ENCODE results near the gene RAB1B.

The RAB1B gene

DNA sequence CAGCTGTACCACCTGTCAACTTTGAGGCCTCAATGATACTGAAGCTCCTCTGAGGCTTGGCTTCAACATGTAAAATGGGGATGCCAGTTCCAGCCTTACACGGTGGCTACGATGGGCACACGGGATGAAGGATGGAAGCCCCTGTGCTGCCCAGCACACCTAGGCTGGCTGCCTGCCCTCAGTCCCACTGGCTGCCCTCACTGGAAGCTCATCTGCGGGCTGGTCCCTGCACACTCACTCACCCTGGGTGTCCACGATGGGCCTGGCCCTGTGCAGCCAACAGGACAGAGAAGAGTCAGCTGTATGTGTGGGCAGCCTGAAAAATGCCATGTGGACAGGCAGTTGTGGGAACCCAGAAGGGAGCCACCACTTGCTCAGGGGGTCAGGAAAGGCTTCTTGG is 18.3 kb downstream of the RAB1B start:
- H3K4me1 ChIP-seq (ENCODE audit: insufficient read depth, low read length) = peaks cover 36% of the 10 kb centered on the region
- H3K27me3 ChIP-seq (ENCODE audit: insufficient read depth, low read length) = peaks cover 15% of the 10 kb centered on the region
- H3K4me3 ChIP-seq (ENCODE audit: low read length) = no peak overlapping the region
- peaks cover 19% of the 10 kb centered on the region for H3K36me3 ChIP-seq (ENCODE audit: insufficient read depth, low read length)
- H3K9me3 ChIP-seq (ENCODE audit: low read length) = no peaks in the 10 kb centered on the region
- no peak overlapping the region for H2AFZ ChIP-seq (ENCODE audit: low read depth, low read length)

DNA sequence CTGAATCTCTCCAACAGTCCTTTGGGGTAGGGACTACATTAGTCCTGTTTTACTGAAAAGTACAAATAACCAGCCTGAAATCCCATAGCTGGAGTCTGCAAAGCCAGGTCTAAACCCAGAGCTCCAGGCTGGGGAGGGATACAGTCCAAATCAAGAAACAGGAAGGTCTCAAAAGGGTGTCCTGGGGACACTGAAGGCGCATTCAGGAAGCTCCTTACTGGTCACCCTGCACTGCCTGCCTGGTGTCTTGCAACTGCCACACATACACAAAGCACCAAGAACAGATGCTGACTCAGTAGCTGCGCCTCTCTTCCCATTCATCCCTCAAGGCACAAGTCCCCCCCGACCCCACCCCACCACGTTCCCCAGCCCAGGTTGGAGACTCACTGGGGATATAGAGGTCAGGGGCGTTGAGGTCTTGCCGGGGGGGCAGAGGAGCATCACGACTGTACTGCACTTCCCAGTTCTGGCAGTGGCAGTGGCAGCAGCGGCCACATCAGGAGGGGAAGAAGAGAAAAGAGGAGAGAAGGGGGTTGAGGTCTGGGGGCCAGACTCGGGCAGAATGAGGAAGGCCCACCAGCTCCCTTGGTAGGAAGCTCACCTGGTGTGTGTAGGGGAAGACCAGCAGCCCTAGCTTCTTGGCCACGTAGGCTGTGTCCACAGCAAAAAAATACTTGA is 18.9 kb downstream of the RAB1B start:
- Histone ChIP-seq H2AFZ (ENCODE audit: low read depth, low read length) (no peak overlapping the region), H3K9me3 (ENCODE audit: low read length) (no peaks in the 10 kb centered on the region), H3K27me3 (ENCODE audit: insufficient read depth, low read length) (peaks cover 21% of the 10 kb centered on the region), H3K4me3 (ENCODE audit: low read length) (peak overlapping the region; percentile 57), H3K4me1 (ENCODE audit: insufficient read depth, low read length) (peaks cover 35% of the 10 kb centered on the region), H3K36me3 (ENCODE audit: insufficient read depth, low read length) (peaks cover 19% of the 10 kb centered on the region)

DNA sequence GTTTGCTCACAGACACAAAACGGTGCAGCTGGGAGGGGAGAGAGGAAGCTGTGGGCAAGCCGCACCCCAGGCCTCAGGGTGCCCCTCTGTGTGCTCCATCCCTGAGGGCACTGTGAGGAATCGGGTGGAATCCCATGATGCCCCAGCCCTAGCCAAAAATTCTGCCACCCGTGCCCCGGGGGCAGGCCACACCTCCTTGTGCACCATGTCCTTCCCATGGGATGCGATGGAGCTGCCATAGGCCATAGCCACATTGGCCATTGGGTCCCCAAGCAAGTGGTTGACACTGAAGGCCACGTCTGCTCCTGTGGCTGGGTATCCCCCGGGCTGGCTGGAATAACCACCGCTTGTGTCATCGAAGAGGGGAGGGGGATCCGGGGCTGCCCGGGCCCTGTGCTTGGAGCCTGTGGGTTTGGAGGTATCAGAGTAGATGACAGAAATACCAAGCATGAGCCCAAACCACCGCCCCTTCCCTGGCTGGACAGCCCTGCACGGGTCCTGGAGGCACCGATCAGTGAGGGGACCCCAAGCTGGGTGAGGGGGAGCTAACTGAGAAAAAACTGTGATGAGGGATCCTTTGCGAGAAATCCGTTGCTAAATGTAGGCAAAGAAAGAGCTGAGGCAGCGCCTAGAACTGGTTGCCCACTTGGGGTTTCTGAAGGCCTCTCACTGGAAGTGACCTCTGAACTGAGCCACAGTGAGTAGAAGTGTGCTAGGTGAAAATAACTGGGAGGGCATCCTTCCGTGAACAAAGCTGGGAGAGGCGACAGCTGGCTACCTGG is 19.6 kb downstream of the RAB1B start:
- Histone ChIP-seq H2AFZ (ENCODE audit: low read depth, low read length) (peak overlapping the region; percentile 3), H3K4me3 (ENCODE audit: low read length) (peak overlapping the region; percentile 57), H3K27me3 (ENCODE audit: insufficient read depth, low read length) (peaks cover 28% of the 10 kb centered on the region), H3K36me3 (ENCODE audit: insufficient read depth, low read length) (peaks cover 17% of the 10 kb centered on the region), H3K4me1 (ENCODE audit: insufficient read depth, low read length) (peaks cover 32% of the 10 kb centered on the region), H3K9me3 (ENCODE audit: low read length) (no peaks in the 10 kb centered on the region)

DNA sequence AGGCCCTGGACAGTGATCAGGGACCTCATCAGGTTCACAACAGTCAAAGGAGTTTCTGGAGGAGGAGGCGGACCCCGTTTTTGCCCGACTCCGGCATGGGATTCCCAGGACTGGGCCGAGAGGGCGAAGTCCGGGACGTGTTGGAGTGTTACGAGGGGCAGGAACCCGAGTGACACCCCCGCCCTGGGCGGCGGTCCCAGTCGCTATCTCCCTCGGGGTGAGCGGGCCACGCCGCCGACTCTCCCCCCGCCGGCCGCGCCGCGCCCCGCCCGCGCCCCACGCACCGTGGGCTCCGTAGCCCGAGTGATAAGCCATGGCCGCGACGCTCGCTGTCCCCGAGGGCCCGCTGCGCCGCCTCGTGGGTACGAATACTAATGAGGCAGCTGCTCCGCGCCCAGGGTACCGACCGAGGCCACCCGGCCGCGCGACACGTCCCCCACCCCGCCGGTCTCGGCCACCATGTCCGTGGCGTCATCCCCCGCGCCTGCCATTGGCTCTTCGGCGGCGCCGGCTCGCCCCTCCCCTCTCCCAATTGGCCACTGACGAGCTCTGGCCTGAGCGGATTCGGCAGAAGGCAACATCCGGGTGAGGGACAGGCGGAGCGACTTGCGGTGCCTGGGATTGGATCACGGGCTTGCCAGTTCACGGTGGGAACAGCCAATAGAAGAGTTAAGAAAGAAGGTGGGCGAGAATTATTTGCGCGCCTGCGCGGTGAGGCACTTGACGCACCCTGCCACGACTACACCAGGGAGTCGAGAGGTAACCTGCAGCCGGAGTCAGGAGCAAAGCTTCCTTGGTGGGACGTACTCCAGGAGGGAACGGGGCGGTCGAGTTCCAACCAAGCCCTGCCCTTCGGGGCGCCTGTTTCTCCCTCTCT is 20.5 kb downstream of the RAB1B start, which contains the start of gene YIF1A:
TSS of gene YIF1A (minus strand) at position 473 of the 877 bp plus-strand sequence. CDS start at position 315, 158 bp downstream.
- no peaks in the 10 kb centered on the region for H3K9me3 ChIP-seq (ENCODE audit: low read length)
- H3K27me3 ChIP-seq (ENCODE audit: insufficient read depth, low read length) = peaks cover 37% of the 10 kb centered on the region
- H2AFZ ChIP-seq (ENCODE audit: low read depth, low read length) = peak within 1 kb of the TSS; percentile 6
- peaks cover 14% of the 10 kb centered on the region for H3K36me3 ChIP-seq (ENCODE audit: insufficient read depth, low read length)
- peak within 1 kb of the TSS; percentile 57 for H3K4me3 ChIP-seq (ENCODE audit: low read length)
- peaks cover 29% of the 10 kb centered on the region for H3K4me1 ChIP-seq (ENCODE audit: insufficient read depth, low read length)

DNA sequence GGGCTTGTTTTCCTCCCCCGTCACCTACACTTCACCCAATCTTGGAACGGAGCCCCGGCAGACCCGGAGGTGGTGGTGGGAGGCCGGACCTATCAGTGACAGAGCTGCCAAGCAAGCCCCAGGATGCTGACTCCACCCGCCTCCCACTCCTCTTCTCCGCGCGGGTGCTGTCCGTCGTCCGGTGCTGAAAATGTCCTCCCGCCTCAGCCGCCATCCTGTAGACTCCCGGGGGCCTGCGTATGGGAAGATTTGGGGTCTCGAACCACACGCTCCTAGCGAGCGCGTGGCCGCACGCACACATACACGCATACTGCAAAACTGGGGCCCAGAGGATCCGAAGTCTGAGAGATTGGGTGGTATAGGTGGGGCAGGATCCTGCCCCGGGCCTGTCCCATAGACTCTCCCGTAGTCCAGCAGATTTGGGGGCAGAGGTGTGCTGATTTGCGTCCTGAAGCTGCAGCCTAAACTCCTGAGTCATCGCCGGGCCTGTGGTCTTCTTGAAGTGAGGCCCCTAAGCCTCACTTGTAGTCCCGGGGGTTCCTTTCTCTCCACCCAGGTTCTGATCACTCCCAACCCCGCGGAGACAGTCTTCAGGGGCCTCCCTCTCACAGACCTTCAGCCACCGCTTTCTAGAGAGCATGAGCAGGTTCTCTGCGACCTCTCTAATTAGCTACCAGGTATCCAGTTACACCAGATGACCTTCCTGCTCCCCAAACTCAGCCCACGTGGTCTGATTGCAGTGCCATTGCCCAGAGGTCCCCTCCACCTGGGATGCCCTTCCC is 21.3 kb downstream of the RAB1B start:
- H3K9me3 ChIP-seq (ENCODE audit: low read length) = no peaks in the 10 kb centered on the region
- H3K36me3 ChIP-seq (ENCODE audit: insufficient read depth, low read length) = peaks cover 8% of the 10 kb centered on the region
- H3K27me3 ChIP-seq (ENCODE audit: insufficient read depth, low read length) = peaks cover 43% of the 10 kb centered on the region
- peak overlapping the region; percentile 57 for H3K4me3 ChIP-seq (ENCODE audit: low read length)
- H3K4me1 ChIP-seq (ENCODE audit: insufficient read depth, low read length) = peaks cover 29% of the 10 kb centered on the region
- peak overlapping the region; percentile 6 for H2AFZ ChIP-seq (ENCODE audit: low read depth, low read length)

DNA sequence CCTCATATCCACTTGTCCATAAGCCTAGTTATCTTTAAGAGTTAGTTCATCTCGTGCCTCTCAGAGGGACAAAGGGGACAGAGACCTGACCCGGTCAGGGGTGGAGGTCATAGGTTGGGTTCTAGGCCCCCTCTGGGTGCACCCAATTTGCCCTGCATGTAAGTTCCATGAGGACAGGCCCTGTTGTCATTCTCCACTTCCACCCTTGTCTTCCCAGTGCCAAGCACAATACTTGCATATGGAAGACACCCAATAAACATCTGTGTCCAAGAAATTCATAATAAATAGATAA is 21.8 kb downstream of the RAB1B start:
- no peaks in the 10 kb centered on the region for H3K9me3 ChIP-seq (ENCODE audit: low read length)
- H3K4me1 ChIP-seq (ENCODE audit: insufficient read depth, low read length) = peaks cover 29% of the 10 kb centered on the region
- H3K27me3 ChIP-seq (ENCODE audit: insufficient read depth, low read length) = peaks cover 43% of the 10 kb centered on the region
- H3K36me3 ChIP-seq (ENCODE audit: insufficient read depth, low read length) = peaks cover 5% of the 10 kb centered on the region
- H2AFZ ChIP-seq (ENCODE audit: low read depth, low read length) = no peak overlapping the region
- peak overlapping the region; percentile 57 for H3K4me3 ChIP-seq (ENCODE audit: low read length)

DNA sequence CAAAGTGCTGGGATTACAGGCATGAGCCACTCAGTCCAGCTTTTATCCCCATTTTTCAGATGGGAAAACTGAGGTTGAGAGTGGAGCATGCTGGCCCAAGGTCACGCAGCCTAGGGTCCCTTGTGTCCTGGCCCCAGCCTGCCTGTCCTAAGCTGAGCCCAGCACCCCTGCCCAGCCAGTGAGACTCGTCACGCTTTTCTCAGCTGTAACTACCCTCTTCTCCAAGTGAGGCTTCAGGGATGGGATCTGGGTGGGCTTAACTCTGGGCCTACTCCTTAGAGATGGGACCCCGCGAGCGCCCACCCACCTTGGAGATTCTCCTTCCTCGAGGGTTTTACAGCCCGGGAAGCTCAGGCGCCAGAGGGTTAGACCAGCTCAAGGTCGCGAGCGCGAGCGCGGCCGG is 22.9 kb downstream of the RAB1B start:
- H3K4me1 ChIP-seq (ENCODE audit: insufficient read depth, low read length) = peaks cover 29% of the 10 kb centered on the region
- H3K36me3 ChIP-seq (ENCODE audit: insufficient read depth, low read length) = no peaks in the 10 kb centered on the region
- no peak overlapping the region for H2AFZ ChIP-seq (ENCODE audit: low read depth, low read length)
- H3K9me3 ChIP-seq (ENCODE audit: low read length) = no peaks in the 10 kb centered on the region
- H3K27me3 ChIP-seq (ENCODE audit: insufficient read depth, low read length) = peaks cover 50% of the 10 kb centered on the region
- no peak overlapping the region for H3K4me3 ChIP-seq (ENCODE audit: low read length)

DNA sequence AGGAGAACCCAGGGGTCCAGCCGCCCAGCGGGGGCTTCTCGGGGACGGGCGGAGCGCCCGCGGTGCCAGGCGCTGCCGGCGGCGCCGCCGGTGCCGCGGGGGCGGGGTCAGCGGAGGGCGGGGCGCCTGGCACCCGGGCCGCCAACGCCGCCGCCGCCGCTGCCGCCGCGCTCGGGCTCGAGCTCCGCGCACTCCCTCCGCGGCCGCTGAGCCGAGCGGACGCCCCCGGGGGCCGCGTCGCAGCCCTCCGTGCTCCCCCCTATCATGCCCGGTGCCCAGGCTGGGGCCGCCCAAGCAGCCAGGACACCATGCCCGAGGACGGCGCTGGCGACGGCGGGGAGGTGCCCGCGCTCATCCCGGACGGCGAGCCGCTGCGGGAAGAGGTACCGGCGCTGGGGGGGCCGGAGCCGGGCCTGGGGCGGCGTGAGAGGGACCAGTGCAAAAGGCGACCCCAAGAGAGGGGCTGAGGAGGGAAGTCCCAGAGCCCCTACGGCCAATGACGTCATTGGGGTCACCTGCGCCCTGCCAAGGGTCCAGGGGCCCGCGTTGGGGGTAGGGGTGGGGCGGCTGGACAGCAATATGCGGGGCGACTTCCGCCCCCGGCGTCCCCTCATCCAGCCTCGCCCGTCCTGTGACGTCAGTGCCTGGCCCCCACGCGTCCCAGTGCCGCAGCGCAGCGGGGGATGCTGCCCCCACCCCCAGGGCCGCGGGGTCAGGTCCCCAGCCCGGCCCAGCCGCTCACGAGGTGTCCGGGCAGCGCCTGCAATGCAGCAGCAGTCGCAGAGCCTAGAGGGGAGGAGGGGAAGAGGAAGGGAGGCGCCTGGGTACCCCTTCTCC is 23.5 kb downstream of the RAB1B start, which contains the start of gene TMEM151A:
TSS of gene TMEM151A (plus strand) at position 189 of the 837 bp plus-strand sequence. CDS start at position 309, 120 bp downstream.
- peaks cover 50% of the 10 kb centered on the region for H3K27me3 ChIP-seq (ENCODE audit: insufficient read depth, low read length)
- no peak within 1 kb of the TSS for H2AFZ ChIP-seq (ENCODE audit: low read depth, low read length)
- H3K9me3 ChIP-seq (ENCODE audit: low read length) = no peaks in the 10 kb centered on the region
- no peaks in the 10 kb centered on the region for H3K36me3 ChIP-seq (ENCODE audit: insufficient read depth, low read length)
- peaks cover 29% of the 10 kb centered on the region for H3K4me1 ChIP-seq (ENCODE audit: insufficient read depth, low read length)
- H3K4me3 ChIP-seq (ENCODE audit: low read length) = peak within 1 kb of the TSS; percentile 12

DNA sequence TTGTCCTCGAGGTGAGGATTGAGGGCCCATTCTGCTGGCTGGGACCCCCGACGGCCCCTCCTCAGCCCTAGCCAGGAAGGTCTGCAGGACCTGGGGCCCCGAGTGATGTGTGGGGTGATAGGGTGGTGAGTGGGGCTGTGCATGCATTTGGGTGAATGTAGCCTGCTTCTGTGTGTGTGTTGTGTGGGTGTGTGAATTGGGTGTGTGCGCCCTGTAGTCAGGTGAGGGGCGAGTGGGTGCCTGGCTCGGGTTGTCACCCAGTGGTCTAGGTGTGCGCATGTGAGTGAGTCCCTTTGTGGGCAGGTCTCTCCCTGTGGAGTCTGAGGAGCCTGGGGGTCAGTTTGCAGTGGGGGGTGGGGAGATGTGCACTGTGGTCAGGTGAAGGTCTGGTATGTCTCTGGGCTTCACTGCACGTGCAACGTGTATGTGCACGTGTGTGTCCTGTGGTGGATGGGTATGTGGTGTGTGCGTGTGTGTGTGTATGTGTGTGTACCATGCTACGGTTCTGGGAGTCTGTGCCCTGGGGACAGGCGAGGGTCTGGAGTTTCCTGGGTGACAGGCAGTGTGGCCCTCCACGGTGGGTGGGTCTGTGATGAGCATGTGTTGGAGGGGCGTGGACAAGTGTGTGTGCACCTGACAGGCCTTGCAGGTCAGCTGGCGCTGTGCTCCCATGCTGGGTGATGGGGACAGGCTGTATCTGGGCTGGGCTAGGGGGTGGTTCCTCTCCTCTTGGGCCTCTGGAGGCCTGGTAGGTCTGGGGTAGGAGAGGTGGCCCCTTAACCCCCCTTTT is 24.3 kb downstream of the RAB1B start:
- H3K36me3 ChIP-seq (ENCODE audit: insufficient read depth, low read length) = no peaks in the 10 kb centered on the region
- no peak overlapping the region for H3K4me3 ChIP-seq (ENCODE audit: low read length)
- peaks cover 21% of the 10 kb centered on the region for H3K4me1 ChIP-seq (ENCODE audit: insufficient read depth, low read length)
- no peak overlapping the region for H2AFZ ChIP-seq (ENCODE audit: low read depth, low read length)
- peaks cover 58% of the 10 kb centered on the region for H3K27me3 ChIP-seq (ENCODE audit: insufficient read depth, low read length)
- no peaks in the 10 kb centered on the region for H3K9me3 ChIP-seq (ENCODE audit: low read length)

DNA sequence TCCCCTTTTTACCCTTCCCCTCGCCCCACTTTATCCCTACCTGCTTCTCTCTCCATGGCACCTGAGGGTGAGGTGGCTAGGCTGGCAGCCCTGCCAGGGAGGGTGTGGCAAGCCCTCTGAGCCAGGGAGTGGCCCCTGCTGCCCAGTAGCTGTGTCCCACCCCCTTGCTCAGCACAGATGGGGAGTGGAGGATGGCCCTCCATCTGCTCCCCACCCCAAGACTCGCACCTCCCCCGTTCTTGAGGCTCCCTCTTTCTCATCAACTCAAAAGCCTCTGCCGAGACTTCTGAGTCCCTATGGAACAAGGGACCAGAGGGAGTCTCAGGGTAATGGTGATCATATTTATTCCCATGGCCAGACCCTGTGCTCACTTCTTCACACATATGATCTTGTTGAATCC is 24.9 kb downstream of the RAB1B start:
- Histone ChIP-seq H3K27me3 (ENCODE audit: insufficient read depth, low read length) (peaks cover 62% of the 10 kb centered on the region), H3K9me3 (ENCODE audit: low read length) (no peaks in the 10 kb centered on the region), H3K4me1 (ENCODE audit: insufficient read depth, low read length) (peaks cover 16% of the 10 kb centered on the region), H3K4me3 (ENCODE audit: low read length) (no peak overlapping the region), H2AFZ (ENCODE audit: low read depth, low read length) (no peak overlapping the region), H3K36me3 (ENCODE audit: insufficient read depth, low read length) (no peaks in the 10 kb centered on the region)

Data from neuron (in vitro differentiated cells).